PC-9 (cell line): ENCODE results near the gene RNF19B. TPM values are rescaled to one million over a fixed set of nuclear protein-coding genes. Genes with fewer than 3 reads are reported as not detected.

ENCODE experiments used
- BruUV-seq: library from RNA; stranded (reverse); fragments of 400-500 nt; replicated peaks from 2 replicates; lab custom pipeline; 2021; lab: Mats Ljungman, UMichigan
- CTCF ChIA-PET: fragments of 300-600 bp; sonication (Branson Sonifier 250); formaldehyde crosslinking; loops from one replicate; lab custom pipeline; 2022; ENCODE audit warnings: antibody characterized with exemption; lab: Charles Lee
- POLR2A ChIA-PET: fragments of 300-600 bp; sonication (Branson Sonifier 250); formaldehyde crosslinking; loops from one replicate; lab custom pipeline; 2022; ENCODE audit warnings: antibody characterized with exemption; ENCODE audit not compliant: unreplicated experiment; lab: Charles Lee
- DNase-seq, 2 experiments: peaks; one replicate each; pipeline versions ENCODE4 v3.0.0 to v3.0.0-alpha.2; 2015 to 2022; ENCODE audit warnings: mixed read lengths in 1 of 2
- H2AFZ ChIP-seq: fragments of 200-600 bp; sonication (generic); 2 replicates; pipeline ENCODE4 v1.8.1; 2017; ENCODE audit warnings: antibody characterized with exemption
- H3F3A ChIP-seq: fragments of 200-600 bp; sonication (generic); 2 replicates; pipeline ENCODE4 v1.8.1; 2017; ENCODE audit warnings: antibody characterized with exemption, mild to moderate bottlenecking, low read depth; ENCODE audit not compliant: insufficient read depth
- H3K27ac ChIP-seq: fragments of 200-600 bp; sonication (generic); 2 replicates; pipeline ENCODE4 v1.6.1; 2016; ENCODE audit warnings: mixed run types
- H3K27me3 ChIP-seq: fragments of 200-600 bp; sonication (generic); 2 replicates; pipeline ENCODE4 v1.6.1; 2016; ENCODE audit warnings: low read depth, mixed run types; ENCODE audit not compliant: insufficient read depth
- H3K36me3 ChIP-seq: fragments of 200-600 bp; sonication (generic); 2 replicates; pipeline ENCODE4 v1.6.1; 2016; ENCODE audit warnings: low read depth, mixed run types
- H3K4me1 ChIP-seq: fragments of 200-600 bp; sonication (generic); replicated peaks from 2 replicates; pipeline ENCODE4 v1.6.1; 2016; ENCODE audit warnings: mixed run types; ENCODE audit not compliant: insufficient read depth
- H3K4me2 ChIP-seq: fragments of 200-600 bp; sonication (generic); 2 replicates; pipeline ENCODE4 v1.6.1; 2017; ENCODE audit warnings: mixed run types
- H3K4me3 ChIP-seq: fragments of 200-600 bp; sonication (generic); 2 replicates; pipeline ENCODE4 v1.6.1; 2016; ENCODE audit warnings: mixed run types
- H3K79me2 ChIP-seq: fragments of 200-600 bp; sonication (generic); 2 replicates; pipeline ENCODE4 v1.6.1; 2017; ENCODE audit warnings: low read depth, mixed run types
- H3K9me2 ChIP-seq: fragments of 200-600 bp; sonication (generic); 2 replicates; pipeline ENCODE4 v1.8.1; 2017; ENCODE audit warnings: mild to moderate bottlenecking; ENCODE audit not compliant: insufficient read depth
- H3K9me3 ChIP-seq: fragments of 200-600 bp; sonication (generic); 2 replicates; pipeline ENCODE4 v1.8.1; 2016; ENCODE audit warnings: low read depth; ENCODE audit not compliant: insufficient read depth
- H4K20me1 ChIP-seq: fragments of 200-600 bp; sonication (generic); 2 replicates; pipeline ENCODE4 v1.8.1; 2017; ENCODE audit not compliant: insufficient read depth
- CTCF ChIP-seq: fragments of 200-600 bp; sonication (generic); conservative IDR thresholded peaks from 2 replicates; pipeline ENCODE4 v1.6.1; 2017; ENCODE audit warnings: mixed run types, antibody characterized with exemption, mild to moderate bottlenecking, moderate library complexity
- EZH2 ChIP-seq: fragments of 200-600 bp; sonication (generic); IDR thresholded peaks from 2 replicates; pipeline ENCODE4 v1.8.0; 2017; ENCODE audit warnings: antibody characterized with exemption, low read depth
- intact Hi-C: fragments of 100-400 bp; cut with micrococcal nuclease; formaldehyde crosslinking; loops from one replicate; pipeline ENCODE4 v1.10.0; 2022; ENCODE audit not compliant: unreplicated experiment
- total RNA-seq: library from RNA; stranded (reverse); gene quantifications from 2 replicates; pipeline ENCODE4 v1.2.3, GENCODE V29; 2021

RNF19B gene
- total RNA-seq, 1 experiment from 2014 or later = 25.4 TPM

- H3K27ac ChIP-seq = no peak overlapping the region
- BruUV-seq = no TSS peak
- POLR2A ChIA-PET = no interaction called here
Observed at GRCh38 chr1:32939655-32940371, 24.8 kb downstream of the RNF19B start.

GRCh38 chr1:32937061-32937460 lies 27.5 kb downstream of the RNF19B start:
- Histone ChIP-seq H3K36me3 (peaks cover 9% of the 10 kb centered on the region; the same call in 1 of the 2 replicates), H3F3A (peaks cover 25% of the 10 kb centered on the region), H3K4me2 (no peak overlapping the region), H3K9me2 (no peaks in the 10 kb centered on the region), H4K20me1 (no peaks in the 10 kb centered on the region), H3K9me3 (no peaks in the 10 kb centered on the region), H3K27ac (no peak overlapping the region), H3K4me1 (peaks cover 27% of the 10 kb centered on the region), H3K27me3 (no peaks in the 10 kb centered on the region), H3K79me2 (no peaks in the 10 kb centered on the region), H2AFZ (no peak overlapping the region), H3K4me3 (no peak overlapping the region)
- ChIA-PET CTCF (interaction anchor here (0.6 kb wide), 1 partner anchor 519 kb away, joined by 5 read pairs; no protein-coding TSS in a partner anchor), POLR2A (interaction anchor here (0.6 kb wide), 1 partner anchor 28 kb away, joined by 5 read pairs; no protein-coding TSS in a partner anchor)
- BruUV-seq = no TSS peak
- DNase-seq = no peak
- TF ChIP-seq EZH2 = no peak
- TF ChIP-seq CTCF = no peak
- intact Hi-C loops = no loop called here

More at GRCh38 chr1:32939655-32940371, 24.8 kb downstream of the RNF19B start:
- Histone ChIP-seq H3K4me2 (no peak overlapping the region), H3K4me1 (peaks cover 17% of the 10 kb centered on the region), H3F3A (peaks cover 12% of the 10 kb centered on the region), H3K4me3 (no peak overlapping the region), H2AFZ (no peak overlapping the region), H4K20me1 (no peaks in the 10 kb centered on the region), H3K9me2 (no peaks in the 10 kb centered on the region), H3K9me3 (no peaks in the 10 kb centered on the region), H3K27me3 (no peaks in the 10 kb centered on the region), H3K36me3 (peaks cover 15% of the 10 kb centered on the region; the same call in 1 of the 2 replicates), H3K79me2 (no peaks in the 10 kb centered on the region)
- DNase-seq = peak in 1 of 2 experiments; percentile 79
- no peak for TF ChIP-seq EZH2
- no peak for TF ChIP-seq CTCF
- intact Hi-C loops = no loop called here
- CTCF ChIA-PET = no interaction called here

- POLR2A ChIA-PET = interaction anchor here (0.6 kb wide), 1 partner anchor 16 kb away, joined by 5 read pairs; no protein-coding TSS in a partner anchor
Observed at GRCh38 chr1:32934535-32934934, 30.1 kb downstream of the RNF19B start.

More at GRCh38 chr1:32934535-32934934, 30.1 kb downstream of the RNF19B start:
- no peak overlapping the region for H2AFZ ChIP-seq
- TF ChIP-seq CTCF = no peak
- TF ChIP-seq EZH2 = no peak
- H3K4me2 ChIP-seq = no peak overlapping the region
- intact Hi-C loops = loop anchor here (1.0 to 5.0 kb wide), 3 partner anchors 28 to 148 kb away; partner anchors contain the start of gene AZIN2
- no peak overlapping the region for H3K4me3 ChIP-seq
- H3K79me2 ChIP-seq = no peaks in the 10 kb centered on the region
- CTCF ChIA-PET = interaction anchor here (0.9 to 1.2 kb wide), 2 partner anchors 72 to 120 kb away, joined by 3 to 7 read pairs; no protein-coding TSS in a partner anchor
- no peaks in the 10 kb centered on the region; the same call in 1 of the 2 replicates for H3K36me3 ChIP-seq
- H3F3A ChIP-seq = peaks cover 18% of the 10 kb centered on the region
- no peak for DNase-seq
- peaks cover 20% of the 10 kb centered on the region for H3K4me1 ChIP-seq
- no peaks in the 10 kb centered on the region for H3K9me3 ChIP-seq
- no peaks in the 10 kb centered on the region for H3K9me2 ChIP-seq
- no peaks in the 10 kb centered on the region for H4K20me1 ChIP-seq
- no peaks in the 10 kb centered on the region for H3K27me3 ChIP-seq
- no peak overlapping the region for H3K27ac ChIP-seq
- BruUV-seq = no TSS peak
